Ramos (cell line): ENCODE results near the gene H2AZ1.
"Not testable (repeated sequence)": the region's sequence is repeated elsewhere in the genome, so short reads cannot be mapped to it uniquely, and the experiment has no call there.

Experiments used
- in situ Hi-C: fragments of 300-500 bp; cut with MboI; formaldehyde crosslinking; loops from one replicate; pipeline ENCODE4 v1.14.3; 2022; ENCODE audit warnings: low sequenced_read_pairs; ENCODE audit not compliant: unreplicated experiment

The H2AZ1 gene

GRCh38 chr4:99949999-99950912 is at the start of gene H2AZ1:
Gene H2AZ1, minus strand, starts transcription at chr4:99950275. Its CDS starts 105 bp downstream, at chr4:99950170.
- in situ Hi-C loops = loop anchor here (10.0 kb wide), 1 partner anchor 135 kb away; the partner anchor contains the start of gene DAPP1

DNA sequence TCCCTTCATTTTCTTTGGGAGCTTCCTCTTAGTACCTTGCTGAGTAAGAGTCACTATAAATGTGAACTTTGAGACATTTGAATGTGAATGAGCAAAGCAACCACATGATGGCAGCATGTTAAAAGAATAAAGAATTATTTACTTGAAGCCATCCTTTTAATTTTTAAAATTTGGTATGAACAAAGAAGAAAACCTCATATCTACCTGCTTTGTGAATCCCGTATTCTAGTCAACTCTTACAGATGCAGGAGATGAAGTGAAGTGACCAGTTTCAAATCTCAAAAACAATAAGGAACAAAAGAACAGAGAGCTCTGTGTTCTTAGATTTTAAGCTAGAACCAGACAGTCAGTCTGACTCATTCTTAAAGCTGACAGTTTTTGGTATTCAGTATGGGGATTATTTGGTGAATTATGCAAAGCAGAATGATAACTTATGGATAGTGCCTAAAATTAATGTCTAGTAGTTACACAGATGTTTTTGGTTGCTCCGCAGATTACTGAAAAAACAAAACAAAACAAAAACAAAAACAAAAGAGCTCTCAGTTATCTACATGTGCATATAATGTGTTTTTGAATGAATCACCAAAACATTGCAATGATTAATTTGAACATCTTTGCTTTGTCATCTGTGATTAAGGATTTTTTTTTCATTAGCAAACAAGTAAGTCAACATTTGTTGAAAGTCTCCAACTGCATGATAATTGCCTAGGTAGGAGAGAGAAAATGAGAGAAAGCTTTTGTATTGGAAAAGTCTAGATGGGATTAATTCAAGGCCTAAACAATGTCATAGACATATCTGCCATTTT is 48.2 kb upstream of the H2AZ1 start:
- in situ Hi-C loops = no loop called here

GRCh38 chr4:99991741-99992140 is 41.7 kb upstream of the H2AZ1 start:
- in situ Hi-C loops = no loop called here

- in situ Hi-C loops = no loop called here
Observed at GRCh38 chr4:99987681-99988080, 37.6 kb upstream of the H2AZ1 start.

DNA sequence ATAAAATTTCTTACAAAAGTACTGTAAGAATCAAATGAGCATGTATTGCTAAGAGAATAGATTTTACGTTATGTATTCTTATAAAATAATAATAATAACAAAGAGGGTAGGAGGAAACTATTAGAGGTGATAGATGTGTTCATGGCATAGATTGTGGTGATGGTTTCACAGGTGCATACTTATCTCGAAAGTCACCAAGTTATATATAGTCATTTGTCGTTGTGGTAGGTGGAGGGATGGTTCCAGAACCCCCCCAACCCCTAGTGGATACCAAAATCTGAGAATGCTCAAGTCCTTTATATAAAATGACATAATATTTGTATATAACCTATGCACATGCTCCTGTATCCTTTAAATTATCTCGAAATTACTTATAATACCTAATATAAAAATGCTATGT is 36.7 kb upstream of the H2AZ1 start:
- in situ Hi-C loops = no loop called here

DNA sequence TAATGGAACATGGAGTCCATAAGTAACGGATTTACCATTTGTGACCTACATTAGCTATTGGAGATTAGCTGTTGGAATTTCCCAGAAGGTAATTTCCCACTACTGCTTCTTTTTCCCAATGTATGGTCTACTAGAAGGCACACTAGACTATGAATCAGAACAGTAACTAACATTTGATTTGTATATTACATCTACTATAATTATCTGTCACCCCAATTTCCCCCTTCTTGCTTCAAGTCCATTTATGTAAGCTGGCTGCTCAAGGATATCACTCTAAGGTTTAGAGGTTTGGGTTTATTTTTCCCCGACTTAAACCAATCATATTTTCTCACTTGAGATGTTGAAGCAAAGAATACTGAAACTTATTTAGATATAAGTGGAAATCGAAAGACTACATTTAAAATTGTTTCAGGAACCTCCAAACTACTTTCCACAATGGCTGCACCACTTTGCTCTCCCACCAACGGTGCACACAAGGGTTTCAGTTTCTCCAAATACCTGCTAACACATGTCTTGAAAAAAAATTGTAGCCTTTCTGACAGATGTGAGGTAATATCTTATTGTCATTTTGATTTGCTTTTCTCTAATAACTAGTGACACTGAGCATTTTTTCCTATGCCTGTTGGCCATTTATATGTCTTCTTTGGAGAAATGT is 33.3 kb upstream of the H2AZ1 start:
- in situ Hi-C loops = no loop called here

- in situ Hi-C loops = no loop called here
Observed at GRCh38 chr4:99979872-99980271, 29.8 kb upstream of the H2AZ1 start.

DNA sequence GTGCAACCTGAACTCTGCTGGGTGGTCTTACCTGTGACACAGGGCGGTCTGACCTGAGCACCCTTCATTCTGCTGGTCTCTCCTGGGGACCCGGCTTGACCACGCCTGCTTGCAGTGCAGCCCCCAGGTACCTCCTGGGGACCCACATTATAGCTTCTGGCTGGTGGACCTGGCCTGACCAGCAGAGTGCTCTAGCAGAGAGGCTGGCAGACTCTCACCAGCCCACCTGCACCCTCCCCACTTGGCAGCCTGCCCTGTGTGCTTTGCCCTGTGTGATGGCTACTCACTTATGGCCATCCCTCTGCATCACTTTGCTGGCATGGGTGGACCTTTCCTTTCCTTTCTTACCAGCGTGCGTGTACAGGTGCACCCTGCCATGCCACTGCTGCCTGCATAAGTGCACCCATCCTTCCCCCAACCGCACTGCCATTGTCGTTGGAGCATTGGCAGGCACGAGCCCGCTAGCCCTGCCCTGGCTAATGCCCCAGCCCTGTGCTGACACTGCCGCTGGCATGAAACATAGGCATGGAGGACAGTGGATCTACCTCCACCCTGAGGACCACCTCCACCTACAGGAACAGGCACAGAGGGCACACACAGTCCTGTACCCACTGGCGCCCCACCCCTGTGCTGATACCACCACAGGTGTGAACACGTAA is 21.5 kb upstream of the H2AZ1 start:
- in situ Hi-C loops = no loop called here

DNA sequence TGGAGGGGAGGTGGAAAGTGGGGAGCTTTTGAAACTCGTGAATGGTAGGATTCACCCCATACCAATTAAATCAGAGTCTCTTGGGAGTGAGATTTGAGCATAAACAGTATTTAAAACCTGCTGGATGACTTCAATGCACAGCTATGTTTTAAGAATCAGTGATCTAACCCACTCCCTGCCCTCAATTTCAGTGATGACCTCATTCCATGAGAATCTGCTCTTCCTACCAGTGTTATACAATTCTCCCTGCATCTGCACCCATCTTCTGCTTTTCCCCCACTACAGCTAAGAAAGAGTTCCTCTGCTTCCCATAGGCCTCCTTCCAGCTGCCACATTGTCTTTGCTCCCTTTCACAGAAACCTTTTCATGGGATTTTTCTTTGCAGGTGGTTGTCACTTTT is 18.3 kb upstream of the H2AZ1 start:
- in situ Hi-C loops = no loop called here

- in situ Hi-C loops = no loop called here
Observed at GRCh38 chr4:99966692-99967091, 16.6 kb upstream of the H2AZ1 start.

DNA sequence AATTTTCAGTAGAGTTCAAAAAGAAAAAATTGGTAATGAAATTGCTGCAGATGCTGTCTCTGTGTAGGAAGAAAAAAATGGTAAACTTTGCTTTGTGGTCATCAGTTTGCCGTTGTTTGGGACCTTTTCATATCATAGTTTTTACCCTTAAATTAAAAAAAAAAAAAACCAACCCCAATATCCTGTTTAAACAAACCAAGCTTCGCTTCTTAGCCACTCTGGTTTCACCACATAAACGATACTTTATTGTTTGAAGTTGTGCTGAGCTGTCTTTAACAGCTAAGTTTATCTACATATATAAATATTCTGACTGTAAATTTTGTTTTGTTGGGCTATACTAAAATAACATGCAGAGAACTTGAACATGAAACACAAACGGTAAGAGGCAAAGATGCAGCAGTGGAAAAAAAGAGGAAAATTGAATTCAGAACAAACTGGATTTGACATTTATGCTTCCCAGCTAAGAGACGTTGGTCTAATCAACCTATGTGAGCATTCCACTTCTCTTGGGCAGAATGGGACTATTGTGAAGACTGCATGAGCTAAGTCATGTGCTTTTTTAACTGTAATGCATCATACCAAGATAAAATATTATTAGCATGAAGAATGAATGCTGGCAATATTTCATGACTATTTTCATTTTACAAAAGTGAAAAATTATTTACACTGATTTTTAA is 15.7 kb upstream of the H2AZ1 start:
- in situ Hi-C loops = no loop called here

DNA sequence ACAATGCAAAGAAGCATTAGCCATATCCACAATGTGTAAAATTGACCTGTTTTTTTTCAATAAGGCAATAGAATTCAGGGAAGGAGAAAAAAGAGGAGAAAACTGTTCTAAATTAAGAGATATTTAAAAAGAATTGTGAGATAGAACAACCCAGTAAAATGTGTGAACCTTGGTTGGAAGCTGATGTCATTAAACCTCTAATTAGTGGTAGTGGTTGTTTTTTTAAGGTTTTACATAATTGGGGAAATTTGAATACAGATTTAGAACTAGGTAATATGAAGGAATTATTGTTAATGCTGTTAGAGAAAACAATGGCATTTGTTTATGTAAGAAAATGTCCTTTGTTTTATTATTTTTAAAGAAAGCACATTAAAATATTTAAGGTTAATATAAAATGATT is 15.1 kb upstream of the H2AZ1 start:
- in situ Hi-C loops = no loop called here

GRCh38 chr4:99961711-99962110 is 11.6 kb upstream of the H2AZ1 start:
- in situ Hi-C loops = no loop called here

DNA sequence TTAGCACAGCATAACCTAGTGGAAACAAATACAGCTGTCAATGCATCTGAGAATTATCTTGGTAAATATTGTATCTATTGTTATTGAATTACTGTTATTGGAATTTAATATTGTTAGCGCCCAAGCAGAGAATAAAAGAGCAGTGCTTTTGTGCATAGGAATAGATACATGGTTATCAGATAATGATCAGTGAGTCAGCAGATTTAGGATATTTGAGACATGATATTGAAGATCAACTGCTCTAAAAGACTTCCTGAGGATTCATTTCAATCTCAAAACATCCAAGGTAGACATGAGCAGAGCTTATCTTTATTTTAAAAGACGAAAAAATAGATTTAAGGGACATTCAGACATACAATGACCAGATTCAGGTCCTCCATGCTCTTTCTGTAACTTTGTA is 10.6 kb upstream of the H2AZ1 start:
- in situ Hi-C loops = no loop called here

DNA sequence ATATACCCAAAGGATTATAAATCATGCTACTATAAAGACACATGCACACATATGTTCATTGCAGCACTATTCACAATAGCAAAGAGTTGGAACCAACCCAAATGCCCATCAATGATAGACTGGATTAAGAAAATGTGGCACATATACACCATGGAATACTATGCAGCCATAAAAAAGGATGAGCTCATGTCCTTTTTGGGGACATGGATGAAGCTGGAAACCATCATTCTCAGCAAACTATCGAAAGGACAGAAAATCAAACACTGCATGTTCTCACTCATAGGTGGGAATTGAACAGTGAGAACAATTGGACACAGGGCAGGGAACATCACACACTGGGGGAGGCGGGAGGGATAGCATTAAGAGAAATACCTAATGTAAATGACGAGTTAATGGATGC is 8.1 kb upstream of the H2AZ1 start:
- in situ Hi-C loops = not testable (repeated sequence)

DNA sequence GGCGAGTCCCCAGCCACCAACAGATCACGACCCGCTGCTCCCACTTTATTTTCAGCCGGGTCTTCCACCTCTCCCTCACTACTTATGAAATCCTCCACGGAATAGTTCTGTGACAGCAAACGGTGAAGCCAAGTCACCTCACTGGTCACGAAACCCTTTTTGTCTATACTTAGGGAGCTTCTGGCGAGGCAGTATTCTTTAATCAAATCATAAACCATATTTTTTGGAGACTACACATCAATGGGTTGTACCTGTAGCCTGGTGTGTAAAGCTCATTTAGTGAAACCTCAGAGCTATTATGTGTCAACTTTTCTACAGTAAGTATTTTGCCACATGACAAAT is 809 bp upstream of the H2AZ1 start:
- in situ Hi-C loops = no loop called here

DNA sequence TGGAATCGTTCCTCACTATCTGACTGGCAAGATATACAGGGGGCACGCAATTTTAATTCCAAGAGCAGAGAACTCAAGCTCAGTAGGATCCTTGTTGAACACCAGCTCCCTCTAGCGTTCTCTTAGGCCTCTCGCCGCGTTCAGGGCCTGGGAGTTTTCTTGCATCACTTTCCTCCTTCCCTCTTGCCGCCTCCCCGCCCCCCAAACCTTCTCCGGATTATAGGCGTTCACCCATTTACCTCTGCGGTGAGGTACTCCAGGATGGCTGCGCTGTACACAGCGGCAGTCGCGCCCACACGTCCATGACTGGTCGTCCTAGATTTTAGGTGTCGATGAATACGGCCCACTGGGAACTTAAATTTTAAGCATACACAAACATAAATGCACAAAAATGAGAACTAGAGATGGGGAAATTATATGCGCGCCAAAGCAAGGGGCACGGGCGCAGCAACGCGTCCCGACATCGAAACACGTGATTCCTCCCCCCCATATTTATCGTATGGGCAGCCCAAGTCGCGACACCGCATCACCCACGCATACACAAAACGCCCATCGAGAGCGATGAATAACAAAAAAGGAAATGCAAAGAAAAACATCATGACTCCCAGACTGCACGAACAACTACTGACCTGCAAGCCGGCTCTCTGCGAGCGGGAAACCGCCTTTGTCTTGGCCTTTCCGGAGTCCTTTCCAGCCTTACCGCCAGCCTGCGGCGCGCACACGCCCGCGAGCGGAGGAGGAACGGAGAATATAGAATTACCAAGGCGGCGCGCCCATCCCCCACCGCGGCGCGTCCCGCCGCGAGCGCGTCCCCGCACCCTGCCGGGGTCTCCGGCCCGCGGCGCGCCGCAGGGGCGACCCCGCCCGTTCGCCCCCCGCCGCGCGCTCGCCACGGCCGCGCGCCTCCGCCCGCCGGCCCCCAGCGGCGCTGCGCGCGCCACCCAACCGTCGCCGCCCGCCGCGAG is 759 bp downstream of the H2AZ1 start:
- in situ Hi-C loops = loop anchor here (10.0 kb wide), 1 partner anchor 135 kb away; the partner anchor contains the start of gene DAPP1

DNA sequence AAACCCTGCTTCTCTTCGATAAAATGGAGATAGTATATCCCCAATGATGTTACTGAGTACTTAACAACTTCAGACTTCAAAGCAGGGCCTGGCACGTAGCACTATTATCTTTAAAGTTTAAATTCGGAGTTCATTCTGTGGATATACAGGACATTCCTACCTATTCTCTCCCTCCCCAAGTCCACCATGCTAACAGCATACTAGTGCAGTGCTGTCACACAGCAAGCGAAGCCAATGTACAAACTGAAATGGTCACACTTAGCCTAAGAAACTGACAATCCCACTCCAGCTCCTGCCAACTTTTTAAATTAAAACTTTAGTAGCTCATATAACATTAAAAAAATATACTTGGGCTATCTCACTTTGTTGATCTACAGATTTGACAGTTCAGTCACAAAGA is 2.5 kb downstream of the H2AZ1 start:
- in situ Hi-C loops = loop anchor here (10.0 kb wide), 1 partner anchor 133 kb away; the partner anchor contains the start of gene DAPP1
